ENCODE data around the gene SIX2. TPM values are rescaled to one million over a fixed set of nuclear protein-coding genes. Genes with fewer than 3 reads are reported as not detected.

SIX2 gene
- under 1 TPM in 1 of 4 donors, not detected in 3; 0.58 TPM for total RNA-seq

DNA sequence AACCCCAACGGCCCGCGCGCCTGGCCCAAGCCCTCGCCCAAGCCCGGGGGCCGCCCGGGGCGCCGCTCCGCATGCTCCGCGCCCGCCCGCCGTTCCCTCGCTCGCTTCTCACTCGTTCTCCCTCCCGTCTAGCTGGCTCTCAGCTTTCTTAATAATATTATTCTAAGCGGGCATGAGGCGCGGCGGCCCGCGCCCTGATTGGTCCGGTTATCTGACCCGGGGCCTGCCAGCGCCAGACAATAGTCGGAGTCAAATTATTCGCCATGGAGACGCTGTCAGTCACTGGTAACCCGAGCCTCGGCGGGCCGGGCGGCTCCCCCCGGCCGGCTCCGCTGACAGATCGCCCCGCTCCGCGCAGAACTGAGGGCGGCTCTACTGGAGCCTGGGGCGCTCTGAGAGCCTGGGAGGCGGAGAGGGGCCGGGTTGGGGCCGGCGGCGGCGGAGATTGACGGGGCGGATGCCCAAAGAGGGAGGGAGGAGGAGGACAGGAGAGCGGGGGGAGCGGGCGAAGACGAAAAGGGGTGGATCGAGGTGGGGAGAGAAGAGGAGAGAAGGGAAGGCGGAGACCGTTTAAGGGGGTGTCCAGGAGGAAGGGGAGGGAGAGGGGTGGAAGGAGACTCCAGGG lies at the start of gene SIX2:
SIX2 (minus strand) TSS at position 150 of the 625 bp plus-strand sequence. CDS start 342 bp downstream, outside the sequence.
- H3K4me3 ChIP-seq (ENCODE audit: low read depth, poor library complexity, severe bottlenecking), result peak within 1 kb of the TSS; percentile 19
- TF ChIP-seq, protein P1, sequence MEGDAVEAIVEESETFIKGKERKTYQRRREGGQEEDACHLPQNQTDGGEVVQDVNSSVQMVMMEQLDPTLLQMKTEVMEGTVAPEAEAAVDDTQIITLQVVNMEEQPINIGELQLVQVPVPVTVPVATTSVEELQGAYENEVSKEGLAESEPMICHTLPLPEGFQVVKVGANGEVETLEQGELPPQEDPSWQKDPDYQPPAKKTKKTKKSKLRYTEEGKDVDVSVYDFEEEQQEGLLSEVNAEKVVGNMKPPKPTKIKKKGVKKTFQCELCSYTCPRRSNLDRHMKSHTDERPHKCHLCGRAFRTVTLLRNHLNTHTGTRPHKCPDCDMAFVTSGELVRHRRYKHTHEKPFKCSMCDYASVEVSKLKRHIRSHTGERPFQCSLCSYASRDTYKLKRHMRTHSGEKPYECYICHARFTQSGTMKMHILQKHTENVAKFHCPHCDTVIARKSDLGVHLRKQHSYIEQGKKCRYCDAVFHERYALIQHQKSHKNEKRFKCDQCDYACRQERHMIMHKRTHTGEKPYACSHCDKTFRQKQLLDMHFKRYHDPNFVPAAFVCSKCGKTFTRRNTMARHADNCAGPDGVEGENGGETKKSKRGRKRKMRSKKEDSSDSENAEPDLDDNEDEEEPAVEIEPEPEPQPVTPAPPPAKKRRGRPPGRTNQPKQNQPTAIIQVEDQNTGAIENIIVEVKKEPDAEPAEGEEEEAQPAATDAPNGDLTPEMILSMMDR (IDR thresholded peaks at IDR 0.05), result no peak
- no peak for TF ChIP-seq POLR2A (IDR thresholded peaks at IDR 0.05)
- intact Hi-C loops (cut with DNase I; ENCODE audit: low total_unique reads), result no loop called here
- DNase-seq (ENCODE audit: low spot score in 2 of 2), result peak; percentile 91 to 96
- 1 to 2% methylated on average over 55 to 61 of the region's 61 CpGs for WGBS, 2 donors

DNA sequence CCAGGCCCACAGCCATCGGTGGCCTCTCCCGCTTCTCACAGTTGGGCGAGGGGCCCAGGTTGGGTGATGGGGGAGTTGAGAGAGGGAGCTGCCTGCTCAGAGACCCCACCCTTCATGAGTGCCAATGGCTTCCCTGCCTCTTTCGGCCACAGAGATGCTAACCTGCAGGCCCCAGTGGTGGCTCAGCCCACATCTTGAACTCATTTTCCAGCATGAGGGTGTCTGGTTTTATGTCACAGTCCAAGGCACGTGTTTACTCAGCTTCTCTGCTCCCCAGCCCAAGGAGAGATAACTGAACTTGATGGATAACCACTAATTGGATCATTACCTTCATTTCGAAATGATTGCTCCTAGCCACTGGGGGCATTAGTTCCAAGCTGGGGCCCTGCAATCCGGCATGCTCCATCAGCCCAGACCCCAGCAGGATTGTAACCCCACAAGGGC lies 45.9 kb upstream of the SIX2 start:
- intact Hi-C loops (cut with DNase I; ENCODE audit: low total_unique reads), result no loop called here
- no peak for DNase-seq (ENCODE audit: low spot score in 2 of 2)
- no peak overlapping the region for H3K4me3 ChIP-seq (ENCODE audit: low read depth, poor library complexity, severe bottlenecking)
- WGBS, 2 donors, result 73% methylated on average over 7 of the region's 7 CpGs
- no peak for TF ChIP-seq POLR2A (IDR thresholded peaks at IDR 0.05)
- TF ChIP-seq, protein P1 (IDR thresholded peaks at IDR 0.05), result no peak

DNA sequence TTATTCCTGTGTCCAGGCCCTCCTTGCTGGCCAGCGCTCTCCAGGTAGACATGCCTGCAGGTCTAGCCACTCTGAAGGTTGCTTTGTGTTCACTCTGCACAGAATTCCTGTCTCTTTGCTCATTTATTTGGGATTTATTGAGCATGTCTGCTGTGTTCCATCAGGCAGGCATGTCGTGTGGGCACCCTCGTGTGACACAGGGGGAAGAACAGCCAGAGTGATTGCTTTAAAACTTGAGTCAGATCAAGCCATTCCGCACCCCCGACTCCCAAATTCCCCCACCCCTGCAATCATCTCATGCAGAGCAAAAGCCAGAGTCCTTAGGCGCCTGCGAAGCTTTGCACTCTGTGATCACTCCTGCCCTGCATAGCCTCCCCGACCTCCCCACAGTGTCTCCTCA lies 44.7 kb upstream of the SIX2 start:
- 70 to 87% methylated on average over 8 of the region's 8 CpGs for WGBS, 2 donors
- TF ChIP-seq POLR2A (IDR thresholded peaks at IDR 0.05), result no peak
- TF ChIP-seq, protein P1 (IDR thresholded peaks at IDR 0.05), result no peak
- no peak for DNase-seq (ENCODE audit: low spot score in 2 of 2)
- no peak overlapping the region for H3K4me3 ChIP-seq (ENCODE audit: low read depth, poor library complexity, severe bottlenecking)
- intact Hi-C loops (cut with DNase I; ENCODE audit: low total_unique reads), result no loop called here

DNA sequence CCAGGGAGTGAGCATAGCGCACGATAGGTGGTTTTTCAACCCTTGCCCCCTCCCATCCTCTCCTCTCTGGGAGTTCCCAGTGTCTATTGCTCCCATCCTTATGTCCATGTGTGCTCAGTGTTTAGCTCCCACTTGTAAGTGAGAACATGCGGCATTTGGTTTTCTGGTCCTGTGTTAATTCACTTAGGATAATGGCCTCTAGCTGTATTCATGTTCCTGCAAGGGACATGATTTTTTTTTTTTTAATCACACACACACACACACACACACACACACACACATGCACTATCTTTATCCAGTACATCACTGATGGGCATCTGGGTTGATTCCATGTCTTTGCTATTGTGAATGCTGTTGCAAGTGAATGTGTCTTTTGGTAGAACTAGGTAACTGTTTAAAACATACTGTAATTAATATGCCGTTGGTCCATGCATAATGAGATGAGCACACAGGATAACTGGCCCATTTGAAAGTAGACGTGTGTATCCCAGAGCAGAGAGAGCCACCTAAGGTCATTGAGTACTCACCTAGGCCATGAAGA lies 43.2 kb upstream of the SIX2 start:
- intact Hi-C loops (cut with DNase I; ENCODE audit: low total_unique reads), result no loop called here
- no peak for TF ChIP-seq POLR2A (IDR thresholded peaks at IDR 0.05)
- no peak overlapping the region for H3K4me3 ChIP-seq (ENCODE audit: low read depth, poor library complexity, severe bottlenecking)
- no peak for DNase-seq (ENCODE audit: low spot score in 2 of 2)
- WGBS, 2 donors, result 91 to 93% methylated on average over 5 of the region's 5 CpGs

DNA sequence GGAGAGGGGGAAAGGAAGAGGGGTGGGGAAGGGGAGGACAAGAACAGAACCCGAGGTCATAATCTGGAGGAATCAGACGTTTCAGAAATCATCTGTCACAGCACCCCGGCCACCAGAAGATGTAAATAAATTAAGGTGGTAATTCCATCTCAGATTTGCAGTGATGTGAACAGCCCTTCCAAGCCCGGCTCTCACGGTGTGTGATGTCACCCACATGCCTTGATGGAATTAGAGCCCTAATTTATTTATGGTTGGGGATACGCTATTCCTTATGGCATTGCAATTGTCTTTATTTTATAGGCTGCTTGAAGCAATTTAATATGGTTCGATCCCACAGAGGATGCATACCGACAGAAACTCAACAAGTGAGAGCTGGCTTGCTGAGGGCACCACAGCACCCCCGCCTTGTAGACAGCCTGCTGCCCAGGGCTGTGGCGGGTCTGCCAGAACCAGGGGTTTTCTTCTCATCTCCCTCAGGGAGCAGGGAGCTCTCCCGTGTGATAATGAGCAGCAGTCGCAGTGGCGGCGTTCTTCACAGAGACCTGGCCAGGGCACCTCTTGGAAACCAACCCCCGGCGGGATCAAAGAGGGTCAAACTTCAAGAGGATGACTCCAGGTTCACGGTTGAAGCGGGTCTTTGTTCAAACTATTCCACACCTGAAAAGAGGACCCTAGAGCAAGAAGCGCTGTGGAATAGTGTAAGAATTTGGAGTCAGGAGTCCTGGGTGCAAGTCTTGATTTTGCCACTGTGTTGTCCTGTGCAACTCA lies 40.5 kb upstream of the SIX2 start:
- DNase-seq (ENCODE audit: low spot score in 2 of 2), result no peak
- intact Hi-C loops (cut with DNase I; ENCODE audit: low total_unique reads), result no loop called here
- no peak overlapping the region for H3K4me3 ChIP-seq (ENCODE audit: low read depth, poor library complexity, severe bottlenecking)
- WGBS, 2 donors, result 85% methylated on average over 19 of the region's 19 CpGs
- TF ChIP-seq, protein P1 (IDR thresholded peaks at IDR 0.05), result no peak
- TF ChIP-seq POLR2A (IDR thresholded peaks at IDR 0.05), result no peak

DNA sequence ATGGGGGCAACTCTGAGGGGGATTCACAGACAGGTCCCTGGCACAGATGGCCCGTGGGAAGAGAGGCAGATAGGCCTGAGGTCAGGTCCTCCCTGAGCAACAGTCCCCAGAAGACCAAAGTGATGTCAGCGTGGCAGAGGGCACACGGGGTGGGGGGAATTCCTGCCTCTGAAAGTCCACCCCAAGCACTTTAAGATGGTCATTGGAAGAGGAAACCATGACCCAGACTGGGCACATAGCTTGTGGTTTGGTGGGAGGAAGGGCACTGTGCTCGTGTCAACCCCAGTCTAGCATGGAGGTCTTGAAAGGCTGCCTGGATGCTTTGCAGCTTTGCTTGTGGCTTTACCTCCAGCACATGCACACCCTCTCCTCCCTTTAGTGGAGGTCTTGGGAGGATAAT lies 38.0 kb upstream of the SIX2 start:
- no peak for DNase-seq (ENCODE audit: low spot score in 2 of 2)
- H3K4me3 ChIP-seq (ENCODE audit: low read depth, poor library complexity, severe bottlenecking), result no peak overlapping the region
- WGBS, 2 donors, result 68 to 81% methylated on average over 4 of the region's 4 CpGs
- TF ChIP-seq POLR2A (IDR thresholded peaks at IDR 0.05), result no peak
- TF ChIP-seq, protein P1 (IDR thresholded peaks at IDR 0.05), result no peak
- intact Hi-C loops (cut with DNase I; ENCODE audit: low total_unique reads), result no loop called here

All from lower leg skin (tissue), 4 donors.